ENCODE measurements around the gene HGS.

HGS gene

GRCh38 chr17:81691608-81692007 lies 7.8 kb downstream of the HGS start:
- no peak overlapping the region for H3K27ac ChIP-seq
- no peak for TF ChIP-seq Cebpa-rat (IDR thresholded peaks at IDR 0.05)
- H3K27me3 ChIP-seq: no peaks in the 10 kb centered on the region
- no peak overlapping the region for H3K4me3 ChIP-seq
- no peaks in the 10 kb centered on the region for H3K9me3 ChIP-seq
- H4K20me1 ChIP-seq: peaks cover 99% of the 10 kb centered on the region
- no peak overlapping the region for H3K9ac ChIP-seq
- H3K4me1 ChIP-seq: no peaks in the 10 kb centered on the region
- H3K36me3 ChIP-seq: peaks cover 100% of the 10 kb centered on the region
- no peak overlapping the region for H3K4me2 ChIP-seq

DNA sequence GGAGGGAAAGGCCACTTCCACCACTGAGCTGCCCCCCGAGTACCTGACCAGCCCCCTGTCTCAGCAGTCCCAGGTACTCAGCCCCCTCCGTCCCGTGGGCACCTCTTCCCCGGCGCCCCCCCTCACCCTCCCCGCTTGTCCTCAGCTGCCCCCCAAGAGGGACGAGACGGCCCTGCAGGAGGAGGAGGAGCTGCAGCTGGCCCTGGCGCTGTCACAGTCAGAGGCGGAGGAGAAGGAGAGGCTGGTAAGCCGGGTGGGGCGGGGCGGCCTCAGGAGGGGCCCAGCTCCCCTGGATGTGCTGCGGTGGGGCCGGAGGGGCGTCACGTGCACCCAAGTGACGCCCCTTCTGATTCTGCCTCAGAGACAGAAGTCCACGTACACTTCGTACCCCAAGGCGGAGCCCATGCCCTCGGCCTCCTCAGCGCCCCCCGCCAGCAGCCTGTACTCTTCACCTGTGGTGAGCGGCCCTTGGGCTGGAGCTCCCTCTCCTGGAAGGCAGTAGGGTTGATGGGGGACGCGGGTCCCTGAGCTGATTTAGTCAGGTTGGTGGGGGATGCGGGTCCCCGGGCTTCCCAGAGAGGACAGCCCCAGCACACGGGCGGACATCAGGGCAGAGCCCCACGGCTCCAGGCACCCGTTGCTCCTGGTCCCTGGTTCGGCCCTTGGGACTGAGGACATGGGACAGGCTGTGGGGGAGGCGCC lies 9.8 kb downstream of the HGS start:
- Histone ChIP-seq H3K27ac (no peak overlapping the region), H3K27me3 (no peaks in the 10 kb centered on the region), H3K9me3 (no peaks in the 10 kb centered on the region), H3K36me3 (peaks cover 100% of the 10 kb centered on the region), H3K9ac (no peak overlapping the region), H3K4me2 (no peak overlapping the region), H3K4me1 (no peaks in the 10 kb centered on the region), H3K4me3 (no peak overlapping the region), H4K20me1 (peaks cover 98% of the 10 kb centered on the region)
- no peak for TF ChIP-seq Cebpa-rat (IDR thresholded peaks at IDR 0.05)

DNA sequence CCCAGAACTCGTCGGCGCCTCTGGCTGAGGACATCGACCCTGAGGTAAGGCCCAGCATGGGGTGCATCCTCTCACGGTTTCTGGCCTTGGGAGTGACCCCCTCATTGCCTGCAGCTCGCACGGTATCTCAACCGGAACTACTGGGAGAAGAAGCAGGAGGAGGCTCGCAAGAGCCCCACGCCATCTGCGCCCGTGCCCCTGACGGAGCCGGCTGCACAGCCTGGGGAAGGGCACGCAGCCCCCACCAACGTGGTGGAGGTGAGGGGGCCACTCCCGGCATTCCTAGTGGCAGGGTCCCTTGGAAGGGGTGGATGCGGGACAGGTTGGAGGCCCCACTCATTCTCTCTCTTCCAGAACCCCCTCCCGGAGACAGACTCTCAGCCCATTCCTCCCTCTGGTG lies 11.0 kb downstream of the HGS start:
- Histone ChIP-seq H3K4me2 (no peak overlapping the region), H4K20me1 (peaks cover 98% of the 10 kb centered on the region), H3K9ac (no peak overlapping the region), H3K36me3 (peaks cover 100% of the 10 kb centered on the region), H3K4me3 (no peak overlapping the region), H3K9me3 (no peaks in the 10 kb centered on the region), H3K27ac (no peak overlapping the region), H3K4me1 (no peaks in the 10 kb centered on the region), H3K27me3 (no peaks in the 10 kb centered on the region)
- no peak for TF ChIP-seq Cebpa-rat (IDR thresholded peaks at IDR 0.05)

- Histone ChIP-seq H3K9ac (no peak overlapping the region), H3K4me2 (no peak overlapping the region), H3K4me3 (no peak overlapping the region), H3K27ac (no peak overlapping the region), H3K4me1 (0 out of 2 replicates have a peak, but pooled peaks cover under 1% of the 10 kb centered on the region), H3K27me3 (no peaks in the 10 kb centered on the region), H3K9me3 (no peaks in the 10 kb centered on the region), H4K20me1 (peaks cover 98% of the 10 kb centered on the region), H3K36me3 (peaks cover 100% of the 10 kb centered on the region)
- no peak for TF ChIP-seq Cebpa-rat (IDR thresholded peaks at IDR 0.05)
These were observed 11.4 kb downstream of the HGS start for GRCh38 chr17:81695211-81695610.

DNA sequence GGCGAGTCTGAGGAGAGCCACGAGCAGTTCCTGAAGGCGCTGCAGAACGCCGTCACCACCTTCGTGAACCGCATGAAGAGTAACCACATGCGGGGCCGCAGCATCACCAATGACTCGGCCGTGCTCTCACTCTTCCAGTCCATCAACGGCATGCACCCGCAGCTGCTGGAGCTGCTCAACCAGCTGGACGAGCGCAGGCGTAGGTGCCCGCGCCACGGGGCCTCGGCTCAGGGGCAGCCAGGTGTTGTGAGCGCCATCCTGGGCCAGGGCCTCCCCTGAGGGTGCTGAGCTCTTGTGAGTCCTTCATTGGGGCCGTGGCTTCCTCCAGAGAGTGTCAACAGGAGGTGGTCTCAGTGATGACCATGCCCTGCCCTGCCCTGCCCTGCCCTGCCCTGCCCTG lies 12.0 kb downstream of the HGS start:
- Histone ChIP-seq H3K36me3 (peaks cover 100% of the 10 kb centered on the region), H4K20me1 (peaks cover 98% of the 10 kb centered on the region)
- no peak for TF ChIP-seq Cebpa-rat (IDR thresholded peaks at IDR 0.05)

DNA sequence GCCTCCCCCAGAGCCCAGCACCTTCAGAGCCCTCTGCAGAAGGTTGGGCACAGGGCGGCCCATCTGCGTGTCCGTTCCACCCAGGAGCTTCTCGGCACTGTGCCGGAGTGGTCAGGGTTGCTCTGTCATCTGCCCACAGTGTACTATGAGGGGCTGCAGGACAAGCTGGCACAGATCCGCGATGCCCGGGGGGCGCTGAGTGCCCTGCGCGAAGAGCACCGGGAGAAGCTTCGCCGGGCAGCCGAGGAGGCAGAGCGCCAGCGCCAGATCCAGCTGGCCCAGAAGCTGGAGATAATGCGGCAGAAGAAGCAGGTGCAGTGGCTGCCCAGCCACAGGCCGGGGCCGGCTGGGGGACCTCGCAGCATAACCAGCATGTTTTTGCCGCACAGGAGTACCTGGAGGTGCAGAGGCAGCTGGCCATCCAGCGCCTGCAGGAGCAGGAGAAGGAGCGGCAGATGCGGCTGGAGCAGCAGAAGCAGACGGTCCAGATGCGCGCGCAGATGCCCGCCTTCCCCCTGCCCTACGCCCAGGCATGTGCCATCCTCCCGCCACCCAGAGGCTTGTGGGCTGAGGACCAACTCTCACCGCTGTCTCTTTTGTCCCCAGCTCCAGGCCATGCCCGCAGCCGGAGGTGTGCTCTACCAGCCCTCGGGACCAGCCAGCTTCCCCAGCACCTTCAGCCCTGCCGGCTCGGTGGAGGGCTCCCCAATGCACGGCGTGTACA lies 12.6 kb downstream of the HGS start:
- Histone ChIP-seq H3K9ac (no peak overlapping the region), H3K9me3 (no peaks in the 10 kb centered on the region), H3K4me3 (no peak overlapping the region), H3K4me2 (no peak overlapping the region), H3K27me3 (no peaks in the 10 kb centered on the region), H4K20me1 (peaks cover 98% of the 10 kb centered on the region), H3K36me3 (peaks cover 100% of the 10 kb centered on the region), H3K27ac (no peak overlapping the region), H3K4me1 (peaks cover 12% of the 10 kb centered on the region)
- no peak for TF ChIP-seq Cebpa-rat (IDR thresholded peaks at IDR 0.05)

More for the DNA sequence above, 12.0 kb downstream of the HGS start:
- no peak overlapping the region for H3K4me2 ChIP-seq
- H3K27me3 ChIP-seq: no peaks in the 10 kb centered on the region
- no peak overlapping the region for H3K9ac ChIP-seq
- H3K27ac ChIP-seq: no peak overlapping the region
- no peaks in the 10 kb centered on the region for H3K9me3 ChIP-seq
- peaks cover 6% of the 10 kb centered on the region for H3K4me1 ChIP-seq
- no peak overlapping the region for H3K4me3 ChIP-seq

- Histone ChIP-seq H3K27ac (no peak overlapping the region), H4K20me1 (peaks cover 98% of the 10 kb centered on the region), H3K27me3 (no peaks in the 10 kb centered on the region), H3K9ac (no peak overlapping the region), H3K9me3 (no peaks in the 10 kb centered on the region), H3K4me1 (peaks cover 23% of the 10 kb centered on the region), H3K4me2 (no peak overlapping the region), H3K4me3 (no peak overlapping the region), H3K36me3 (peaks cover 100% of the 10 kb centered on the region)
- TF ChIP-seq Cebpa-rat (IDR thresholded peaks at IDR 0.05): no peak
These were observed 13.6 kb downstream of the HGS start for GRCh38 chr17:81697261-81698044.

DNA sequence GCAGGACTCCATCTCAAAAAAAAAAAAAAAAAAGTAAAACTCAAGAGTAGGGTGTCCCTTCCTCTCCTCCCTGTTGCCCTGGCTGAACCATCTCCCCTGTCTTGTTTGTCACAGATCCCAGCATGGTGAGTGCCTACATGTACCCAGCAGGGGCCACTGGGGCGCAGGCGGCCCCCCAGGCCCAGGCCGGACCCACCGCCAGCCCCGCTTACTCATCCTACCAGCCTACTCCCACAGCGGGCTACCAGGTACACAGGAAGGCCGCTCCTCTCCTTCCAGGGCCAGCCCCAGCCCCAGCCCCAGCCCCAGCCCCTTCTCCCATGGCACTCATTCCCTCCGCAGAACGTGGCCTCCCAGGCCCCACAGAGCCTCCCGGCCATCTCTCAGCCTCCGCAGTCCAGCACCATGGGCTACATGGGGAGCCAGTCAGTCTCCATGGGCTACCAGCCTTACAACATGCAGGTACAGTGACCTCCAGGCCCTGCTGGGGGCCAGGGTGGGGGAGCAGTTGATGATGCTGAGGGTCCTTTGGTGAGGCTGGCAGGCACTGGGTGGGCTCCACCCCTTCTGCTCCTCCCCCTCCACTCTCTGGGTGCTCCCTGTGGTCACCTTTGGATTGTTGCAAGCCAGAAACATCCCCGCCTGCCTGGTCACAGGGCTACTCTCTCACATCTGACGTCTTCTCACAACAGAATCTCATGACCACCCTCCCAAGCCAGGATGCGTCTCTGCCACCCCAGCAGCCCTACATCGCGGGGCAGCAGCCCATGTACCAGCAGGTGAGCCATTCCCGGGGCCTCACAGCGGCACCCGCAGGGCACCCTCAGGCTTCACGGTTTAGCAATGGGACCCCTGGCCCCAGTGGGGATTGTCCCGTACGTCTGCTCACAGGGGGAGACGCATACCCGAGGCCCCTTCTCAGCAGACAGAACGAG lies 16.8 kb downstream of the HGS start:
- H3K4me1 ChIP-seq: peaks cover 33% of the 10 kb centered on the region
- H3K9ac ChIP-seq: peak overlapping the region; percentile 99
- H4K20me1 ChIP-seq: peaks cover 81% of the 10 kb centered on the region
- H3K4me3 ChIP-seq: peak overlapping the region; percentile 98; the same call in 1 of the 2 replicates
- H3K4me2 ChIP-seq: peak overlapping the region; percentile 100
- no peak for TF ChIP-seq Cebpa-rat (IDR thresholded peaks at IDR 0.05)
- H3K27ac ChIP-seq: peak overlapping the region; percentile 98; the same call in 1 of the 2 replicates
- H3K9me3 ChIP-seq: no peaks in the 10 kb centered on the region
- H3K36me3 ChIP-seq: peaks cover 84% of the 10 kb centered on the region
- H3K27me3 ChIP-seq: no peaks in the 10 kb centered on the region
